Calu3 (cell line): ENCODE measurements around the gene EYA3. TPM values are rescaled to one million over a fixed set of nuclear protein-coding genes. Genes with fewer than 3 reads are reported as not detected.

Experiments used
- BruUV-seq: library from RNA; stranded (reverse); fragments of 400-500 nt; replicated peaks from 2 replicates; lab custom pipeline; 2021; lab: Mats Ljungman, UMichigan
- CTCF ChIA-PET: fragments of 300-600 bp; sonication (Branson Sonifier 250); formaldehyde crosslinking; loops from one replicate; lab custom pipeline; 2022; ENCODE audit warnings: antibody characterized with exemption; lab: Charles Lee
- DNase-seq: peaks from one replicate; pipeline ENCODE4 v3.0.0; 2022
- H3K27ac Mint-ChIP-seq: one replicate; pipeline ENCODE4 v1.8.0; 2022; ENCODE audit warnings: mixed read lengths; ENCODE audit not compliant: unreplicated experiment
- H3K27me3 Mint-ChIP-seq: one replicate; pipeline ENCODE4 v1.8.0; 2022; ENCODE audit warnings: mixed read lengths; ENCODE audit not compliant: unreplicated experiment
- H3K36me3 Mint-ChIP-seq: one replicate; pipeline ENCODE4 v1.8.0; 2022; ENCODE audit warnings: mild to moderate bottlenecking, moderate library complexity, mixed read lengths; ENCODE audit not compliant: insufficient read depth, unreplicated experiment
- H3K4me1 Mint-ChIP-seq: one replicate; pipeline ENCODE4 v1.8.0; 2022; ENCODE audit warnings: mild to moderate bottlenecking, low read depth, mixed read lengths; ENCODE audit not compliant: unreplicated experiment
- H3K4me3 Mint-ChIP-seq: one replicate; pipeline ENCODE4 v1.8.0; 2022; ENCODE audit warnings: mild to moderate bottlenecking, low read depth, moderate library complexity, mixed read lengths; ENCODE audit not compliant: unreplicated experiment
- H3K9me3 Mint-ChIP-seq: one replicate; pipeline ENCODE4 v1.8.0; 2022; ENCODE audit warnings: low read depth, mixed read lengths; ENCODE audit not compliant: unreplicated experiment
- CTCF ChIP-seq: fragments of 200-600 bp; IDR thresholded peaks from one replicate; pipeline ENCODE4 v1.8.0; 2022; ENCODE audit warnings: antibody characterized with exemption; ENCODE audit not compliant: unreplicated experiment
- intact Hi-C: fragments of 100-400 bp; cut with micrococcal nuclease; formaldehyde crosslinking; loops from one replicate; pipeline ENCODE4 v1.10.0; 2022; ENCODE audit not compliant: unreplicated experiment
- total RNA-seq: library from RNA; stranded (reverse); gene quantifications from 2 replicates; pipeline ENCODE4 v1.2.3, GENCODE V29; 2022

EYA3 gene
- total RNA-seq, 1 experiment from 2014 or later = 18.8 TPM

- CTCF ChIA-PET = no interaction called here
- no TSS peak for BruUV-seq
- Mint-ChIP-seq H3K27me3 (no peaks in the 10 kb centered on the region), H3K4me1 (peaks cover 8% of the 10 kb centered on the region), H3K27ac (peak overlapping the region; percentile 52), H3K9me3 (no peaks in the 10 kb centered on the region), H3K36me3 (no peaks in the 10 kb centered on the region), H3K4me3 (no peak overlapping the region)
- no peak for TF ChIP-seq CTCF
- DNase-seq = no peak
- intact Hi-C loops = no loop called here
Measured at GRCh38 chr1:28123461-28123961, 35.1 kb upstream of the EYA3 start.

GRCh38 chr1:28122183-28122582 is 33.8 kb upstream of the EYA3 start:
- CTCF ChIA-PET = no interaction called here
- H3K27ac Mint-ChIP-seq = no peak overlapping the region
- BruUV-seq = no TSS peak
- peaks cover 8% of the 10 kb centered on the region for H3K4me1 Mint-ChIP-seq
- TF ChIP-seq CTCF = no peak
- DNase-seq = no peak
- H3K36me3 Mint-ChIP-seq = no peaks in the 10 kb centered on the region
- H3K4me3 Mint-ChIP-seq = no peak overlapping the region
- no peaks in the 10 kb centered on the region for H3K9me3 Mint-ChIP-seq
- H3K27me3 Mint-ChIP-seq = no peaks in the 10 kb centered on the region
- intact Hi-C loops = no loop called here

- DNase-seq = no peak
- BruUV-seq = no TSS peak
- CTCF ChIA-PET = no interaction called here
- H3K4me3 Mint-ChIP-seq = no peak overlapping the region
- H3K4me1 Mint-ChIP-seq = peaks cover 8% of the 10 kb centered on the region
- H3K27me3 Mint-ChIP-seq = no peaks in the 10 kb centered on the region
- intact Hi-C loops = no loop called here
- no peak for TF ChIP-seq CTCF
- no peaks in the 10 kb centered on the region for H3K36me3 Mint-ChIP-seq
- H3K9me3 Mint-ChIP-seq = no peaks in the 10 kb centered on the region
- no peak overlapping the region for H3K27ac Mint-ChIP-seq
Measured at GRCh38 chr1:28119556-28119955, 31.1 kb upstream of the EYA3 start.

- H3K9me3 Mint-ChIP-seq = no peaks in the 10 kb centered on the region
- H3K36me3 Mint-ChIP-seq = no peaks in the 10 kb centered on the region
- peaks cover 6% of the 10 kb centered on the region for H3K4me1 Mint-ChIP-seq
- no peaks in the 10 kb centered on the region for H3K27me3 Mint-ChIP-seq
- H3K27ac Mint-ChIP-seq = no peak overlapping the region
- no peak for TF ChIP-seq CTCF
- BruUV-seq = no TSS peak
- CTCF ChIA-PET = interaction anchor here (0.7 kb wide), 1 partner anchor 383 kb away, joined by 5 read pairs; no protein-coding TSS in a partner anchor
- DNase-seq = no peak
- no peak overlapping the region for H3K4me3 Mint-ChIP-seq
- intact Hi-C loops = no loop called here
Measured at GRCh38 chr1:28118640-28119307, 30.4 kb upstream of the EYA3 start.
